ENCODE results near the gene KEAP1. TPM values are rescaled to one million over a fixed set of nuclear protein-coding genes. Genes with fewer than 3 reads are reported as not detected.
A peak's percentile ranks its signal among the peaks of the same experiment; 100 is the strongest.
"Not testable (repeated sequence)": the region's sequence is repeated elsewhere in the genome, so short reads cannot be mapped to it uniquely, and the experiment has no call there.

KEAP1 gene
- total RNA-seq, 1 donor from 2014 or later, result 63.9 TPM

DNA sequence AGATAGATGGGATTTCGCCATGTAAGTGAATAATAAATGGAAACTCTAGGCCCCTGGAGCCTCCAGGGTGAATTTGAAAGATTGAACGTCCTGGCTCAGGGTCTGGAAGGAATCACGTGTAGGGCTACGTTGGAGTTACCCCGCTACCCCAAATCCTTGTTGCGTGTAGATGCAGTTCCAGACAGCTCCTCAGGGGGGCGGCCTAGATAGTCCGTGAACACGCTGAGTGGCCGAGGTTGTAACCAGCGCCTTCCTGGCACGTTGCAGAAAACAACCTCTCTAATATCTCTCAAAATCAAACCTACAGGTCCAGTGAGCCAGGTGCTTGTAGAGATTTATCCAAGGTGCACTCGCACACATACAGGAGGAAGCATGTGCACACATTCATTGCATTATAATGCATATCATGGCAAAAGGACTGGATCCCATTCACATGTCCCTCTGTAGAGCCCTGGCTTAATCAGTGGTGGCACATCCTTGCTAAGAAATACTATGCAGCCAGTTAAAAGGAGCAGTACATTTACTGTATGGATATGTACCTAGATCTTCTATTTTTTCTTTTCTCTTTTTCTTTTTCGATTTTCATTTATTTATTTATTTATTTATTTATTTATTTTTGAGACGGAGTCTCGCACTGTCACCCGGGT lies 2.5 kb upstream of the KEAP1 start:
- ATAC-seq (peak; percentile 32), DNase-seq (ENCODE audit: low spot score) (peak; percentile 85)
- intact Hi-C loops (cut with DNase I), result no loop called here

DNA sequence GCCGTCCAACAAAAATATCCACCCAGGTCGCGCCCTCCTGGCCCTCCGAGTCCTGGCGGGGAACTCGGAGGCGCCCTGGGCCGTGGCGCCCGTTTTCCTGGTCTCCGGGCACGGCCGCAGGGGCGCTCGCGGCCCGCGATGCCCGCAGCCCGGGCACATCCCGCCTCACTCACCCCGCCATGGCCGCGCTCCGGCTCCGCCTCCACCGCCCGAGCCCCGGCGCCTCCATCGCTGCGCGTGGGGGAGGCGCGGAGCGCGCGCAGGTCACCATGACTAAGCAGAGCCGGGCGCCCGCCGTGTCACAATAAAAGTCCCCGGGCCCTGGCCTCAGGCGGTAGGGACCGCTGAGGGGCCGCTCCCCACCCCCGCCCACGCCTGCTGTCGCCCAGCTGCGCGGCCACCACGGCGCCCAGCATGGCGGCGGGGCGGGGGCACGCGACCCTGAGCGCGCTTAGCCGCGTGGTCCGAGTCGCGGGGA lies 593 bp downstream of the KEAP1 start:
- DNase-seq (ENCODE audit: low spot score) (peak; percentile 95), ATAC-seq (peak; percentile 96)
- intact Hi-C loops (cut with DNase I), result no loop called here

GRCh38 chr19:10501971-10502523 lies 1.1 kb downstream of the KEAP1 start:
- intact Hi-C loops (cut with DNase I), result no loop called here
- peak; percentile 85 for DNase-seq (ENCODE audit: low spot score)
- peak; percentile 60 for ATAC-seq

DNA sequence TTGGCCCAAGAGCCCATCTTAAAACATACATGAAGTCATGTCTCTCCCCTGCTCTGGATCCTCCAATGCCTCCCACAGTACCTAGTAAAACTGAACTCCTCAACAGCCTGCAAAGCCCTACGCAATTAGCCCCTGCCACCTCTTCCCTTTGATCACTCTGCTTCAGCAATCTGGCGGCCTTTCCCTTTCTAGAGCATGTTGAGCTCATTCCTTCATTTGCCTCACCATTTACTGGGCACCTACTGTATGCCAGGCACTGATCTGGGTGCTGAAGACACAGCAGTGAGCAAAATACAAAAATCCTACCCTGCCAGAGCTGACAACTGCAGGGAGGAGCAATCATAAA lies 2.9 kb downstream of the KEAP1 start:
- intact Hi-C loops (cut with DNase I), result no loop called here
- DNase-seq (ENCODE audit: low spot score) (no peak), ATAC-seq (no peak)

- DNase-seq (ENCODE audit: low spot score), result no peak
- intact Hi-C loops (cut with DNase I), result no loop called here
- no peak for ATAC-seq
Observed at GRCh38 chr19:10499550-10500246, 3.5 kb downstream of the KEAP1 start.

GRCh38 chr19:10497371-10497770 lies 5.8 kb downstream of the KEAP1 start:
- ATAC-seq, result no peak
- no peak for DNase-seq (ENCODE audit: low spot score)
- intact Hi-C loops (cut with DNase I), result no loop called here

DNA sequence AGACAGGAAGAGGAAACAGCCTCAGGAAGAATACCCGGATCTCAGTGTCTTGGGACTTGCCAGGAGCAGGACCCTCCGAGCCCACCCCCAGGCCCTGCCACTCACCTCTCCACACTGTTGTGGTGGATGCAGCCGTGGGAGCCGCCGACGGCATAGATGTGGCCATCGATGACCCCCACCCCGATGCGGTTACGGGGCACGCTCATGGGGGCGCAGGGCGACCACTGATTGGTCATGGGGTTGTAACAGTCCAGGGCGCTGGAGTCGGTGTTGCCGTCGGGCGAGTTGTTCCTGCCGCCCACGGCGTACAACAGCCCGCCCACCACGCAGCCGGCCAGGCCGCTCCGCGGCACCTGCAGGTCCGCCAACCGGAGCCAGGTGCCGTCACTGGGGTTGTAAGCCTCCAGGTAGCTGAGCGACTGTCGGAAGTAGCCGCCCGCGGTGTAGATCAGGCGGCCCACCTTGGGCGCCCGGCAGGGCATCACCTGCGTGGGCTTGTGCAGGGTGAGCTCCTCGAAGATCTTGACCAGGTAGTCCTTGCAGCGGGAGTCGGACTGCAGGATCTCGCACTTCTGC lies 11.6 kb downstream of the KEAP1 start:
- DNase-seq (ENCODE audit: low spot score) (no peak), ATAC-seq (no peak)
- intact Hi-C loops (cut with DNase I), result no loop called here

DNA sequence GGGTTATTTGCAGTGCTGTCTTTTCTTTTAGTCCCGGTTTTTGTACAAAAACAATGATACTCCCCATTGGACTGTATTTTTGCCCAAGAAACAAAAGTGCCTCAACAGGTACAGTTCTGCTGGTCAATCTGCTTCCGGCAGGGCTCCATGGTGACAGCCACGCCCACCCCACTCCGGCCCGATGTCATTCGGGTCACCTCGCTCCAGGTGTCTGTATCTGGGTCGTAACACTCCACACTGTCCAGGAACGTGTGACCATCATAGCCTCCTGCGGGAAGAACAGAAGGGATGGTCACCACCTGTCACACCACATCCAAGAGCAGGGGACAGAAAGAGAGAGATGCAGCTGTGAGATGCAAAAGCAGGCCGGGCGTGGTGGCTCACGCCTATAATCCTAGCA lies 16.6 kb downstream of the KEAP1 start:
- no peak for ATAC-seq
- DNase-seq (ENCODE audit: low spot score), result no peak
- intact Hi-C loops (cut with DNase I), result no loop called here

GRCh38 chr19:10478903-10479384 lies 24.2 kb downstream of the KEAP1 start:
- peak; percentile 99 for ATAC-seq
- intact Hi-C loops (cut with DNase I), result no loop called here
- peak; percentile 94 for DNase-seq (ENCODE audit: low spot score)

DNA sequence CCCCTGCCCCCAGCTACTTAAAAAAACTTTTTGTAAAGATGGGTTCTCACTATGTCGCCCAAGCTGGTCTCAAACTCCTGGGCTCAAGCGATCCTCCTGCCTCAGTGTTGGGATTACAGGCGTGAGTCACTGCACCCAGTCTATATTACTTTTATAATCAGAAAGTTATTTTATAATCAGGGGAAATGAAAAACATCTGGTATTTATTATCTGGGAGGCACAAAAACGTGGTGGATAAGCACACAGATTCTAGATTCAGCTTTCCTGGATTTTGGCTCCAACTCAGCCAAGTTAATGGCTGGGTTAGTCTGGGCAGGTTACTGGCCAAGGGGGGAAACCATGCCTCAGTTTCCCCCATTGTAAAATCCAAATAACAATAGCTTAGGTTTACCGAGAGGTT lies 24.7 kb downstream of the KEAP1 start:
- intact Hi-C loops (cut with DNase I), result no loop called here
- peak; percentile 6 for ATAC-seq
- DNase-seq (ENCODE audit: low spot score), result no peak

DNA sequence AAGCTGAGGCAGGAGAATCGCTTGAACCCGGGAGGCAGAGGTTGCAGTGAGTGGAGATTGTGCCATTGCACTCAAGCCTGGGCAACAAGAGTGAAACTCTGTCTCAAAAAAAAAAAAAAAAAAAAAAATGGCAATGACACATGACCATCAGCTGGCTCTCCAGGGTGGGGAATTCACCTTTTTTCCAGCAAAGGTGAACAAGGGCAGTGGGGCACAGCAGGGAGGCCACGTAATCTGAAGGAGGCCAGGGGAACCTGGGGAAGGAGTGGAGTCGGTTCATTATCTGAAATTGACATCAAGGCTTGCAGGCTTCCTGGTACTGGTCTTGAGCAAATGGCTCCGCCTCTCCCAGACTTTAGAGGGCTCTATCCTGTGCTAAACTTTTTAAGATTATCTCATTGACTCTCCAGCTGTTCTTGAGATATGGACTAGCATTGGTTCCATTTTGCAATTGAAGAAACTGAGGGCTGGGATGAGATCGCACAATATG lies 28.1 kb downstream of the KEAP1 start:
- intact Hi-C loops (cut with DNase I), result no loop called here
- no peak for ATAC-seq
- no peak for DNase-seq (ENCODE audit: low spot score)

DNA sequence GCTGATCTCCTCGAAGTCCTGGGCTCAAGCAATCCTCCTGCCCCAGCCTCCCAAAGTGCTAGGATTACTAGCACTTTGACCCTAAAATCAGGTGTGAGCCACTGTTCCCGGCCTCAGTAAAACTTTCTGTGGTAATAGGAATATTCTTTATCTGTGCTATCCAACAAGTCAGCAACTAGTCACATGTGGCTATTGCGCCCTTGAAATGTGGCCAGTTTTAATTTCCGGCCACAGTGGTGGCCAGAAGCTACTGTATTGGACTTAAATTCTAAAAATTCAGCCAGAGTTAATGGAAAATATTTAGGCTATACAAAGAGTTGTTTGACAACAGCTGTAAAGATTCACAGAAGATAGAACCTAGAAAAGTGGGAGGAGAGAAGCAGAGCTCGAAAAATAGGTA lies 30.0 kb downstream of the KEAP1 start:
- no peak for ATAC-seq
- no peak for DNase-seq (ENCODE audit: low spot score)
- intact Hi-C loops (cut with DNase I), result no loop called here

DNA sequence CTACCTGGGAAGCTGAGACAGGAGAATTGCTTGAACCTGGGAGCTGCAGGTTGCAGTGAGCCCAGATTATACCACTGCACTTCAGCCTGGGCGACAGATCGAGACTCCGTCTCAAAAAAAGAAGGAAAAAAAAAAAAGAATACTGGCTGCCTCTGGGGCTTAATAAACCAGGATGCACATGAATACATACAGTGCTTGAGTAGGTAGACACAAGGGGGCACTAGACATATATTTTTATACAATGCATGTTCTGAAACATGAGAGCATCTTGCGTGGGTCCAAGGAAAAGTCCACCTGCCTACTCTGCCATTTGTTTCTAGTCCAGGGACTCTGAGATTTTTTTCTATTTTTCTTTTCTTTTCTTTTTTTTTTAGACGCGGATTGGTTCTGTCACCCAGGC lies 31.2 kb downstream of the KEAP1 start:
- DNase-seq (ENCODE audit: low spot score), result no peak
- intact Hi-C loops (cut with DNase I), result no loop called here
- no peak for ATAC-seq

GRCh38 chr19:10468133-10468532 lies 35.0 kb downstream of the KEAP1 start:
- ATAC-seq (no peak), DNase-seq (ENCODE audit: low spot score) (no peak)
- intact Hi-C loops (cut with DNase I), result no loop called here

- DNase-seq (ENCODE audit: low spot score) (no peak), ATAC-seq (no peak)
- intact Hi-C loops (cut with DNase I), result no loop called here
Observed at GRCh38 chr19:10467104-10467706, 36.0 kb downstream of the KEAP1 start.

DNA sequence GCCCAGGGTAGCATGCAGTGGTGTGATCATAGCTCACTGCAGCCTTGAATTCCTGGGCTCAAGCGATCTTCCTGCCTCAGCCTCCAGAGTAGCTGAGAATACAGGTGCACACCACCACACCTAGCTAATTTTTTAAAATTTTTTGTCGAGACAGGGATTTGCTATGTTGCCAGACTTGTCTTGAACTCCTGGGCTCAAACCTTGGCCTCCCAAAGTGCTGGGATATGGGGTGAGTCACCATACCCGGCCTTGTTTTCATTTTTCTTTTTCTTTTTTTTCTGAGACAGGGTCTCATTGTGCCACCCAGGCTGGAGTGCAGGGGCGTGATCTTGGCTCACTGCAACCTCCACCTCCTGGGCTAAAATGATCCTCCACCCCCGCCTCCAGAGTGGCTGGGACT lies 38.7 kb downstream of the KEAP1 start:
- intact Hi-C loops (cut with DNase I), result no loop called here
- DNase-seq (ENCODE audit: low spot score), result no peak
- ATAC-seq, result no peak

GRCh38 chr19:10462557-10462956 lies 40.6 kb downstream of the KEAP1 start:
- no peak for DNase-seq (ENCODE audit: low spot score)
- intact Hi-C loops (cut with DNase I), result no loop called here
- no peak for ATAC-seq

DNA sequence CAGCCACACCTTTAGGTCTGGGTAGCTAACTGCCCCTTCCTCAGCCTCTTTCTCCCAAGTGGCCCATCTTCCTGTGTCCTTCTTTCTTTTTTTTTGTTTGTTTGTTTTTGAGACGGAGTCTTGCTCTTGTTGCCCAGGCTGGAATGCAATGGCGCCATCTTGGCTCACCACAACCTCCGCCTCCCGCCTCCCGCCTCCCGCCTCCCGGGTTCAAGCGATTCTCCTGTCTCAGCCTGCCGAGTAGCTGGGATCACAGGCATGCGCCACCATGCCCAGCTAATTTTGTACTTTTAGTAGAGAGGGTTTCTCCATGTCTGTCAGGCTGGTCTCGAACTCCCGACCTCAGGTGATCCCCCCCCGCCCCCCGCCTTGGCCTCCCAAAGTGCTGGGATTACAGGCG lies 41.1 kb downstream of the KEAP1 start:
- DNase-seq (ENCODE audit: low spot score); intact Hi-C loops (cut with DNase I); ATAC-seq: not testable (repeated sequence)

Data from sciatic nerve (tissue), 2 donors.